ENCODE data around the gene CAMSAP1.
"Not testable (repeated sequence)": the region's sequence is repeated elsewhere in the genome, so short reads cannot be mapped to it uniquely, and the experiment has no call there.

Gene CAMSAP1

DNA sequence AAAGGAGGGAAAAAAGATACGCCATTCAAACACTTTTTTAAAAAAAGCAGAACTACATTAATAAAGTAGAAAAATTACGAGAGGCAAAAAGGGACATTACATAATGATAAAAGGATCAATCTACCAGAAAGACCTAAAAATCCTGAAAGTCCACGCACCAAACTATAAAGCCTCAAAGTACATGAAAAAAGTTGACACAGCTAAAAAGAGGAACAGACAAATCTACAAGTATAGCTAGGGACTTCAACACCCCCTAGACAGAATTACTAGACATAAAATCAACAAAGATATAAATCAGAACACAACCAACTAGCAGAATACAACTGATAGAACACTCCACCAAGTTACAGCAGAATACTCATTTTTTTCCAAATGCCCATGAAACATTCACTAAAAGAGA, 11.1 kb downstream of the CAMSAP1 start:
- no peak for DNase-seq

DNA sequence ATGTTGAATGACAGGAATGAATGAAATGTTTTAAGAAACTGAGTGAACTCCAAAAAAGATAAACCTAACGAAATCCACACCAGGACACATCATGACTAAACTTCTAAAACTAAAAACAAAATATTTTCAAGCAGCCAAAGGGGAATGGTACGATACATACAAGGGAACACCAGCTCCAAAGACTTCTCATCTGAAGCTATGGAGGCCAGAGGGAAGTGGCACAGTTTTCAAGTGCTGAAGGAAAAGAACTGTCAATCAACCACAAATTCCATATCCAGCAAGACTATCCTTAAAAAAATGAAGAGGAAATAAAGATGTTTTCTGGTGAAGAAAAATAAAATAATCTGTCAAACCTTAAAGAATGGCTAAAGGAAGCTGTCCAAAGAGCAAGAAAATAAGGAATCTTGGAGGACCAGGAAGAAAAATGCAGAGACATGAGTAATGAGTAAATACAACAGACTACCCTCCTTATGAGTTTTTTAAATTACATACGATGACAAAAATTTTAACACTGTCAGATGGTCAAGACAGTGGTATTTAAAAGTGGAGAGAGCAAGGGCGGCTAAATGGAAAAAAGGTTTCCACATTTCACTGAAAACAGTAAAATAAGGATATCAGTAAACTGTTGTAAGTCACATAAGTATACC, 12.0 kb downstream of the CAMSAP1 start:
- no peak for DNase-seq

DNA sequence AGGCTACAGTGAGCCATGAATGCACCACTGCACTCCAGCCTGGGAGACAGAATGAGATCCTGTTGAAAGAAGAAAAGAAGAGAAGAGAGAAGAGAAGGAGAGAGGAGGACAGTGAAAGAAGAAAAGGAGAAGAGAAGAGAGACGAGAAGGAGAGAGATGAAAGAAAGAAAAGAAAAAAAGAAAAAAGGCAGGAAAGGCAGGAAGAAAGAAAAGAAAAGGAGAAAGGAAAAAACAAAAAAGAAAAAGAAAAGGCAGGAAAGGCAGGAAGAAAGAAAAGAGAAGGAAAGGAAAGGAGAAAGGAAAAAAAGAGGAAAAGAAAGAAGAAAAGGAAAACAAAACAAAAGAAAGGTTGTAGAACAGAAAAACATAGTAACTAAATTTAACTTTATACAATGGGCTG, 14.2 kb downstream of the CAMSAP1 start:
- DNase-seq, result no peak

DNA sequence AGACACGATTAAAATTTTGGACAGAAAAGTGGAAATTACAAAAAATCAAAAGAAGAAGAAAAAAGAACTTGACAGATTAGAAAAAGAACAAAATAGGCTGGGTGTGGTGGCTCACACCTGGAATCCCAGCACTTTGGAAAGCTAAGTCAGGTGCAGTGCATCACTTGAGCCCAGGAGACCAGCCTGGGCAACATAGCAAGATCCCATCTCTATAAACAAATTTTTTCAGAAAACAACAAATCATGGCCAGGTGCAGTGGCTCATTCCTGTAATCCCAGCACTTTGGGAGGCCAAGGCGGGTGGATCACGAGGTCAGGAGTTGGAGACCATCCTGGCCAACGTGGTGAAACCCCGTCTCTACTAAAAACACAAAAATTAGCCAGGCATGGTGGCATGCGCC, 15.0 kb downstream of the CAMSAP1 start:
- not testable (repeated sequence) for DNase-seq

DNA sequence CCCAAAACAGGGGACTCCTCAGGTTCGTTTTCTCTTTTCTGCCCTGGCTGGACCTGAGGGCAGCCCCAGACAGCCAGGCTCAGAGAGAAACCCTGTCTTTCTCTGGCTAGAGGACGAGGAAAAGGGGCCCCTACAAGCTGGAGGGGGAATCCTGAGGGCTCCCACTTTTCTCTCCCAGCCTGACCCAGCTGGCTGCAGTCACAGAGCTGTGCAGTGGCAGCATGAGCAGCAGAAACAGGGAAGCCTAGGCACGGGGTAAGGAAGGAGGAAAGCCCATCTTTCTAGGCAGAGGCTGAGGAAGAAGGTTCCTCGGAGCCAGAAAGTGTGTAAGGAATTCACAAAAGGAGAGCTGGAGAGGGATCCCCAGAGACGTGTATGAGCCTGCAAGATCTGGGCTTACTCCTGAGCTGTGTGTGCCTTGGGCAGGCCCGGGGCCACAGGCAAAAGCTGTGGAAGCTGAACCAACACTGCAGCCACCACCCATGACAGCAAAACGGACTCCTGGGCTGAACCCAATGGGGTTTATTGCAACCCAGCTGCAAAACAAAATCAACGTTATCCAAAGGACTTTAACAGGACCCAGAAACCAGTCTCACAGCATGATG, 16.2 kb downstream of the CAMSAP1 start:
- DNase-seq, result no peak

DNA sequence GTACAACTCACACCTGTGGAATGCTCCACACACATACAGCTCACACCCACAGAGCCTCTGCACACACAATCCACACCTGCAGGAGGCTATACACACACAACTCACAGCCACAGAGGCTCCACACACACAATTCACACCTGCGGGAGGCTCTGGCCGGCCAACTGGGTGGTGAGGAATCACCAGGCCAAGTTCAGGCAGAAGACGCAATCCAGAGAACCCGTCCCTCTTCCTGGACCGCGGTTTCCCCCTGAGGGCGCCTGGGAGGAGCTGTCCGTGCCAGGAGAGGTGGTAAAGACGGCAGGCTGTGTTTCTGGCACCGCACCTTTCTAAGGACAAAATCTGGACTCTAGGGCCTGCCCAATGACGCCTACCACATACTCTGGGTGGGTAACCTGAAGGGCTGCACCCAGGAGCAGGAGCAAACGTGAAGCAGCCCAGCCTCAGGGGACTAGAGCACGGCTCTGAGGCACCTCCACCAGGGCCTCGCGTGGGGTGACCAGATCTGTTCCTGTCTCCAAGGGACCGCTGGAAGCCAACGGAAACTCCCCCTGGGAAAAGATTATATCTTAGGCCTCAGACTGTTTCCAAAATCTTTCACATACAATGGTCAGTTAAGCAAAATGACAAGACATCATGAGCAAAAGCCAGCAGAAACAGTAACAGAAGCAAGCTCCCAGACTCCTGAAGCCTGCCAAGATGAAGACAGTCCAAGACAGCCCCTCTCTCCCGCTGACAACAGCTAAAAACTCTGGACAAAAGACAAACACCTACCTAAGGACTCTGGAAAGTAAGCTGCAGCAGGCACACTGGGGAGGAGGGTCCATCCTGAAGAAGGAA, 16.9 kb downstream of the CAMSAP1 start:
- no peak for DNase-seq

DNA sequence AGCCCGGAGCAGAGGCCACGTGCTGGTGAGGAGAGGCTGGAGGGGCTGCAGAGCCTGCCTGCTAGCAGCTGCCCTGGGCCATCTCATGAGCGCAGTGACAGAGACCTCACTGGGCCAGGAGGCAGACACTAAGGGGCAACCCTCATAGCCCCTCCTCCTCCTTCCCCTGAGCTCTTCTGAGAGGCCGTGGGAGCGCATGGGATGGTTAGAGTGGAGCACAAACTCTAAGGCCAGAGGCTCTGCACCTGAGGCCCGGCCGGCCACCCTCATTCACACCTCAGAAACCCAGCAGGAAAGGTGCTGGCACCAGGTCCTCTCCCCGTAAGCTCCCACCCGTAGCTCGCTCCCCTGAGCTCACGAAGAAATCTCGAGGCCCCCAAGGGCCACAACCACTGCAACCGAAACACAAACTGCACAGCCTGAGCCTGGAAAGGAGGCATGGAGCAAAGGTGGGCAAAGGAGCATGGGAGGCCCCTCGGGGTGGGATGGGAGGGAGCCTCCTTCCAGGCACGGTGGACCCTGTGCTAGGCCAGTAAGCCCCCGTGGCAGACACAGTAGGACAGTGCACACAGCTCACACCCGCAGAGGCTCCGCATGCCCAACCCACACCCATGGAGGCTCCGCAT, 17.7 kb downstream of the CAMSAP1 start:
- DNase-seq, result no peak

DNA sequence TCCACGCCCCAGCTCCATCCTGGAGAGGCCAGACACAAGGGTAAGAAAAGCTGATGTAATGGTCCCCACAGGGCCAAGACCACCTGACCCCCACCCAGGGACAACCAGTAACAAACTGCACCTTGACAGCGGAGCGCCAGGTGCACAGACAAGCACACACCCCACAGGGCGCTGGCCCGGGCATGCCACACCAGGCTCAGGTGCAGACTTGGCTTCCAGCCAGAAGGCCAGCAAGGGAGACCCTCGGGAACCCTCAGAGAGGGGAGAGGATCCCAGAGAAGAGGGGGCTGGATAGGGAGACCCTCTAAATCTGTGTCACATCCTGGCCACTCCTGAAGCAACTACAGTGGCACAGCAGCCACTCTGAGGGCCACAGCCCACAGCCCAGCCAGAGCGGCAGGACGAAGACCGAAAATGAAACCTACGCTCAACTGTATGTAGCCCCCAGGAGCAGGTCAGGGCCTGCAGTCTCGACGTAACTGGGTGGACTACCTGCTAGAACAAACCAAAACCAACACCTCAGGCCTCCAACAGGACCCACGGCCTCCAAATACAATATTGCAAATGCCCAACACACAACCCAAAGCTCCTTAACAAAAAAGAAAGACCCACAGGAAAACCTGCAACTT, 18.5 kb downstream of the CAMSAP1 start:
- no peak for DNase-seq

DNA sequence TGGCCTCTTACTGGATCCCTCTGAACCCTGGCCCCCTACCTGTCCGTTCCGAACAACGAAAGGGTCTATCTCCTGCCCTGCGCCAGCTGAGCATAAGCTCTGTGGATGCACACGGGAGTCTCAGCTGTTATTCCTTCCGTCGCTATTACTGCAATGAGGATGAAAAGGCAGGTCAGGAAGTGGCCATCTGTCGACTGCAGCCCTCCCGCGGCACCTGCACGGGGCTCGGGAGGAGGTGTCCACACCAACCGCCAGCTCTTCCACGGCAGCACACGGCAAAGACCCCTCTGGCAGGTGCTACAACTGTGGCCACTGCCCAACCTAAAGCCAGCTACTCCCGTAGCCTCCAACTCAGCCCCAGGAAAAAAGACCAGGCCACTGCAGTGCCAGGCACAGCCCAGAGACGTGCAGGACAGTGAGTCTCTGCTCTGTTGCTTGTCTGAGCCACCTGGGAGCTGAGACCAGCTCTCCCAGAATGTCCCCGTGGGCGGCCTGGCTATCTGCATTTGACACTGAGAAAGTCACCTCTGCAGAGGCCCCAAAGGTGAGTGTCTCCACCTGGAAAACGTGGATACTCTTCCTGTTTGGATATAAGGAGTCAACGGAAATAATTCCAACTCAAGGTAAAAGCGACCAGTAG, 19.1 kb downstream of the CAMSAP1 start:
- DNase-seq, result no peak

DNA sequence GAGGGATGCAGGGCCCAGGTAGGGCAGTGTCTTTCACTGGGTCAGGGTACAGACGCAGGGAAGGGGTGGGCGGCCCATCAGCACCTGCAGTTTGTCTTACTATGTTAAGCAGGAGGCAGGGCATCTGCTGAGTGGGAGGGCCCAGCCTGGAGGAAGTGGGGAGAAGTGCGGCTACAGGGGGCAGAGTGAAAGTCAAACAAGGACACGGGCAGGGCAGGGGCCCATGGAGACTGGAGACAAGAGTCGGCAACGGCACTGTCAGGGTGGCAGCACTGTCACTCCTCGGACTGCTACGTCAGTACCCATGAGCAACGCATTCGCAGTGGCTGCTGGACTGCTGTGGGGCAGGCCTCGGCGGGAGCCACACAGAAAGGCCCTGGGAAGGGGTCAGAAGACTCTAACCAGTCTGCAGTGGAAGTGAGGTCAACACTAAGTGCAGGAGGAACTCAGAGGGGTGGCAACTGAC, 19.7 kb downstream of the CAMSAP1 start:
- DNase-seq, result no peak

DNA sequence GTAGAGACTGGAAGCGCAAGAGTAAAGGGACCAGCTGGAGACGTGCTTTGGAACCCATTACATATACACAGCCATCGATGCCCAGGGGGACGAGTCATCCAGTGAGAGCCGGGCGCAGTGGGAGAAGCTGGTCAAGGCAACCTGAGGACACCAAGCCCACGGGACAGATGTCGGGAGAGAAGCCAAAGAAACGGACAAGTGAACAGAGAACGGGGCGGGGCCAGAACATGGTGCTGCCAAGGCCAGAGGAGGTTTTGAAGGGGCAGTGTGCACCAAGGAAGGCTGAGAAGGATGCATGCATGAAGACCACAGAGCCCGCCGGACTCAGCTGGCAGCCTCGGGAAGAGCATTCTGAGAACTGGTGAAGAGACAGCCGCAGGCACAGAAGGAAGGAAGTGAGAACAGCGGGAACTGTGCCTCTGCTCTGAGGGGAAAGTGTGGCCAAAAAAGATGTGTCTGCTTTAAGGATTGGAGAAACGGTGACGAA, 20.3 kb downstream of the CAMSAP1 start:
- DNase-seq, result no peak

DNA sequence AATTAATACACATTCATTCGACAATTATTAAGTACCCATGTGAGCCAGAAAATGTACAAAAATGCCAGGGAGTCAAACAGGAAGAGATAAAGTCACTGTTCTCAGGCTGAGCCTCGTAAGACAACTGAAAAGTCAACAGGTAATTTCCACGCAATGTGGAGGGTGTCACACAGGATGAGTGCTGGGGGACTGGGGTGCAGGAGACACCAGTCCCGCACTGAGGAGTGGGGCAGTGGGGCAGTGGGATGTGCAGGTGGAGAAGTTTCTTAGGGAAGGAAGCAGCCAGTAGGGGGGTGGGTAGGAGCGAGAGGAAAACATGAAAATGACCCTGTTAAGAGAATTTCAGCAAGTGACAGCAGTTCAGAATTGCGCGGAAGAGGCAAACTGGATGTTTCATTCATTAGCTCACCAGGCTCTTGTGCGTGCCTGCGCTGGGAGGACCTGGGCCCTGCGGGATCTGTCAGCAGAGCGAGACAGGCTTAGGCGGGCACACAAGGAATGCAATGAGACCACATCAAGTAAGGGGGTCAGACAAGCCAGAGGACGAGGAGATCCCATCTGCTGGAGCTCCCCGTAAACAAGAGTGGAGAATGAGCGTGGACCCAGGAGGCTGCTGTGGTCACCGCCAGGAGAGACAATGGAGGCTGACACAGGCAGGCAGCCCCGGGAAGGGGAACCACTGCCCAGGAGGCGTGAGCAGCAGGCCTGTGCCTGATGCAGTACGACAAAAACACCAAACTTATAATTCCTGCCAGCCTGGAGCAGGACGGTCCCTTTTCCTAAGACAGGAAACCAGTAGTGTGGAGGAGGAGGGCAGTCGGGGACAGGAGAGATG, 21.0 kb downstream of the CAMSAP1 start:
- no peak for DNase-seq

DNA sequence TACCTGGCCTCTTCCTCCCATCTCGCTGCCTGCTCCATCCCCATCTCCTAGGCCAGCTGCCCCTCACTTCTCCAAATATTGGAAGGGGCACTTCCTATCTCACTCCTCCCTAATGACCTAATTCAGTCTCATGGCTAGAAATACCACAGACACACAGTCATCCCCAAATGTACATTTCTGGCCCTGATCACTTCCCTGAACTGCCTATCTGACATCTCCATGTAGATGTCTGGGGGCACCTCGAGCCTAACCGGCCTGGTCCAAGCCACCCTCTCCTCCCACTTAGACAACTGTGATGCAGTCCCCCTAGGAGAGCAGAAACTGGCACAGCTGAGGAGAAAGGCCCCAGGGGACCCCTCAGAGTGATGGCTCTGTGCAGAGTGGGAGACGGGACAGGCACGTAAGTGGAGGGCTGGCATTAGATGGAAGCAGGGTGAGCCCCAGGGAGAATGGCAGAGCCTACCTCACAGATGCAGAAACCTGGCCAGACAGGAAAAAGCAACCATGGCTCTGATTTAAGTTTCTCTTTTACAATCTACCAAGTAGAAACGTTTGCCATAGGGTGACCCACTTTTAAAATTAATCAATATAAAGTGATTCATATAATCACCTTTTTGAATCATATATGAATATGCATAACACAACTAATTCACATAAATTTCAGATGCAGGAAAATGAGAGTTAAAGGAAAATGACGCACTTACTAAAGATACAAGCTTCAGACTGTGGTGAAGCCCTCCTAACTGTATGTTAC, 22.1 kb downstream of the CAMSAP1 start:
- no peak for DNase-seq

DNA sequence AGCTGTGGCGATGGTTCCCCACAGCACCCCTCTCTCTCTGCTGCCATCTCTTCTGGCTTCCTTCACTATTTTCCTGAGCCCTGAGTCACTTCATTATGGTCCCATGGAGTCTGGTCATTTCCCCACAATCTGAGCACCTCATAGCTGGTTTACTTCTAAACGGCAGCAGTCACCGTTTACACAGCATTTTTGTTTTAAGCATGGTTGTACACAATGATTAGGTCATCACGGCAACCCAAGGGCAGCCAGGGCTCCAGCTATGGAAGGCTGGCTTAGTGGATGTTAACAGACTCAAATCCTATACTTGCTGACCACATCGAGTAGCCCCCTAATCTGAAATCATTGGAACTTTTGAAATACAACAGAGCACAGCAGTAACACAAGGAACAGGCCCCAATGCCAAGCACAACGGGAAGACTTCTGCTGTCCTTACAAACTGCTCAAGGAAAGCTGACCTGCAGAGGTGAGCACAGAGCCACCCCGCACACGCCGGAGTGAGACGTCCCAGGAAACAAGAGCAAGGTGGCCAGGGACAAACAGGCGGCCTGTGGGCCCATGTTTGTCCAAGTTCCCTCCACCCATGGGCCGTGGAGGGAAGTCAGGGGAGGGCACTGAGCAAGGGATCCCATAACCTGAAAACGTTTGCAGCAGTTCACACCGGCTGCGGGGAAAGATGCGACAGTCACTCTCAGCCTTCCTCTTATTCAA, 22.9 kb downstream of the CAMSAP1 start:
- no peak for DNase-seq

DNA sequence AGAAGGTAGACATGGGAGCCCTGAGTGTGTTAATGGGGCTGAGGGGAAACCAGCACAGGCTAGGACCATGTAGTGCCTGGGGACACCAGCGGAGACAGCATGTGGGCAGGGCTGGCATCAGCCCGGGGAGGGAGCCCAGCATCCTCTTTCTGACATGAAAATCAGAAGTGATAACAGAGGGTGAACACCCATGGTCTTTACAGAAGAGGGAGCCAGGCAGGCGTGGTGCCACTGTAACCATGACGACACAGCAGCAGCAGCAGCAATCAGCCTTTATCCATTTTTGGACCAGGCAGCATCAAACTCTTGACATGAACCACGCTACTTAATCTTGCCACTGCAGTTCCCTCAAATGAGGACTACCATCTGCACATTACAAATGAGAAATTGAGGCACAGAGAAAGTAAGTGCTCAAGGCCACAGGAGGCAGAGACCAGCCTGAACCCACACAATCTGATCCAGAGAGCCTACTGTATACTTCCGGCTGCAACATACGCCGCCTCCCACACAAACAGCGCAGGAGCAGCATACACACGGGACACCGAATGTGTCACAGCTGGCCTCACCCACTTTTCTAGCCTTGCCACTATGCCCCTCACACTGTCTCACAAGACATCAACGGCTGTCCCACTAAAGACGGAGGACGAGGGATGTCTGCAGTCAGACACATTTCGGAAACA, 23.8 kb downstream of the CAMSAP1 start:
- DNase-seq, result no peak

DNA sequence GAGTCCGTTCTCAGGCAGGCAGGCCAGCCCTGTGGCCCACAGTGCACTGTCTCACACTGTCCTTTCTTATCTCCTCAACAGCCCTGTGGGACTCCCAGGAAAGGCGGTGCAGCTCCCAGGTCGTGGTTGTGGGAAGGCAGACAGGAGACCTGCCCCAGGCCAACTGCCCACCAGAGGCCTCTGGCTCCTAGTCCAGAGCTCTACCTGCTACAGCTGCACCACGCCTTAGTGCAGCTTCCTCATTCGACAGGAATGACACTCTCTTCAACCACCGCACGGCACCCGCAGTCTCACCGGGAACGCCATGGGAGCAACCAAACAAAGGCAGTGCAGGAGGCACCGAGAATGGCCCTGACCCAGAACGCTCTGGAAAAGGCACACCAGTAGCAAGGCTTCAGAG, 25.3 kb downstream of the CAMSAP1 start:
- no peak for DNase-seq

DNA sequence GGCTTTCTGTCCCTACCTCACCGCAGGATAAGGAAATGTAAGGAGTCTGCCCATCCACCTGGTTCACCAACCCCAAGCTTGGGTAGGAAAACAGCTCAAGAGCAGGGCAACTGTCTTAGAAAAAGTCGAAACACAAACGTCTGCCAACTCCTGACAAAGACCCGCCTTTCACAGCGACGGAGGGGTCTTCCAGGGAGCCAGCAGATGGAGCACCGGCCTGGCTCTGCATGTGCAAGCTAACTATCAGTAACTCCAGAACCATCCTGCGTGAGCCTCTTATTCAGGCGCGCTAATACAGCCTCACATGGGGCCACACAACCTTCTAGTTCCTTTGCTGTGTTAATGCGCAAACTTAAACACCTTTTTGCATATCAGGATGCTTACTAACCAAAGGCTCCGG, 26.9 kb downstream of the CAMSAP1 start:
- DNase-seq, result no peak

DNA sequence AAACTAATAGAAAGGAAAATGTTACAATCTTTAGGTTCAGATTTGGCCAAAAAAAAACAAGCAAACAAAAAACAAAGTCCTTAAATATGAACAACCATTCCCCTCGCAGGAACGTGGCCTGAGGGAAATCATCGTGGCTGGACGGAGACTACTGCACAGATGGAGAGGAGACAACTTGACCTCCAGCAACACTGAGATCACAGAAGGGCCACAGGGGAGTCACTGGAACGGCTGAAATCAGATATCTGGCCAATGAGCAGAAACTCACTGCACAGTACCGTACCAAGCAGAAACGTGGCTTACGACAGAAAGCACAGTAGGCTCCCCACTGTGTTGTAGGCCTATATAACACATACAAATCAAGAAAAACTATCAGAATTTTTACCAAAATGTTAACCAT, 27.7 kb downstream of the CAMSAP1 start:
- DNase-seq, result no peak

DNA sequence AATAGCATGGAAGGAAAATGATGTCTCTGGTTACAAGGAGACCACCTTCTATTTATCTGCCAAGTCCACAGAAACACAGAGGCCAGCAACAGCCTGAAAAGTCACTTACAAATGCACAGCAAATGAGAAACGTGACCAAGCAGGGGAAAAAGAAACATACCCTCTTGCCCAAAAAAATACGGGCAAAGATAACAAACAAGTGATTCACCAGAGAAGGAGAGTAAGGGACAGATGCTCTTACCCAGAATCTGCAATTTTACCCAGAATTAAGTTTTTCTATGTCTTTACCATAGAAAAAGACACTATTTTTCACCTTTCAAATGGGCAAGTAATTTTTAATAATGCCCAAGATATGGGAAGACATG, 28.1 kb downstream of the CAMSAP1 start:
- DNase-seq, result no peak

Data from NCI-H1694 (cell line).